ENCODE data around the gene MTMR10.

MTMR10 gene

GRCh38 chr15:30991255-30992235, at the start of gene MTMR10:
MTMR10 (minus strand) TSS chr15:30991628; CDS start chr15:30991506, 122 bp downstream.
- peak; percentile 45 to 92 (median 76) for DNase-seq

GRCh38 chr15:31040611-31041010, 49.2 kb upstream of the MTMR10 start:
- no peak for DNase-seq

- DNase-seq, result no peak
These were observed 48.5 kb upstream of the MTMR10 start for GRCh38 chr15:31039961-31040360.

- no peak for DNase-seq
These were observed 46.5 kb upstream of the MTMR10 start for GRCh38 chr15:31037731-31038477.

- DNase-seq, result no peak
These were observed 45.4 kb upstream of the MTMR10 start for GRCh38 chr15:31036783-31037182.

GRCh38 chr15:31035610-31036009, 44.2 kb upstream of the MTMR10 start:
- DNase-seq, result no peak

- no peak for DNase-seq
These were observed 42.7 kb upstream of the MTMR10 start for GRCh38 chr15:31034152-31034551.

- DNase-seq, result no peak
These were observed 41.5 kb upstream of the MTMR10 start for GRCh38 chr15:31032961-31033371.

- no peak for DNase-seq
These were observed 40.1 kb upstream of the MTMR10 start for GRCh38 chr15:31031471-31032067.

- no peak for DNase-seq
These were observed 36.6 kb upstream of the MTMR10 start for GRCh38 chr15:31027910-31028578.

GRCh38 chr15:31025996-31026395, 34.6 kb upstream of the MTMR10 start:
- DNase-seq, result no peak

- no peak for DNase-seq
These were observed 33.6 kb upstream of the MTMR10 start for GRCh38 chr15:31024979-31025378.

- no peak for DNase-seq
These were observed 32.9 kb upstream of the MTMR10 start for GRCh38 chr15:31024330-31024729.

GRCh38 chr15:31023841-31024240, 32.4 kb upstream of the MTMR10 start:
- DNase-seq, result no peak

GRCh38 chr15:31021067-31021665, 29.7 kb upstream of the MTMR10 start:
- no peak for DNase-seq

GRCh38 chr15:31020542-31020941, 29.1 kb upstream of the MTMR10 start:
- DNase-seq, result no peak

- DNase-seq, result no peak
These were observed 28.6 kb upstream of the MTMR10 start for GRCh38 chr15:31019986-31020385.

- no peak for DNase-seq
These were observed 25.9 kb upstream of the MTMR10 start for GRCh38 chr15:31017311-31017710.

- no peak for DNase-seq
These were observed 25.1 kb upstream of the MTMR10 start for GRCh38 chr15:31016446-31016915.

GRCh38 chr15:31014608-31014925, 23.1 kb upstream of the MTMR10 start:
- DNase-seq, result no peak

GRCh38 chr15:31013863-31014607, 22.6 kb upstream of the MTMR10 start:
- peak in 3 of 6 experiments; percentile 9 to 69 (median 49) for DNase-seq

- DNase-seq, result no peak
These were observed 21.0 kb upstream of the MTMR10 start for GRCh38 chr15:31012455-31012854.

All from stimulated activated naive CD4-positive, alpha-beta T cell (primary cell).